Pancreas (tissue), 10 donors: Measurements from ENCODE around the gene ATP8B3. TPM values are rescaled to one million over a fixed set of nuclear protein-coding genes. Genes with fewer than 3 reads are reported as not detected.

ENCODE experiments used
- ATAC-seq, 4 donors: fragments of 200-7000 bp; cut with Tn5 transposase; one replicate each; pipeline versions ENCODE4 v1.8.0 to v1.9.1; 2020; ENCODE audit warnings: mild to moderate bottlenecking in 4 of 4, moderate library complexity in 4 of 4
- DNase-seq, 6 donors: peaks; one replicate each; pipeline ENCODE4 v3.0.0-alpha.2; 2020
- FAIRE-seq: peaks from 2 replicates; lab custom pipeline; 2012; peaks lifted over from hg19 to GRCh38; lab: Jason Lieb, UNC
- H3K27ac ChIP-seq, 4 donors: fragments of 200-600 bp; sonication (generic); 1 replicate in 3 of 4; 2 replicates in 1 of 4; pipeline versions ENCODE4 v1.5.0 to v1.8.0; 2020
- H3K27me3 ChIP-seq, 4 donors: fragments of 200-600 bp; one replicate each; pipeline ENCODE4 v1.8.0; 2021
- H3K36me3 ChIP-seq, 3 donors: fragments of 200-600 bp; sonication (generic) in 1 of 3; one replicate each; pipeline versions ENCODE4 v1.5.0 to v1.8.0; 2020 to 2021
- H3K4me1 ChIP-seq, 3 donors: fragments of 200-600 bp; one replicate each; pipeline ENCODE4 v1.8.0; 2021
- H3K4me3 ChIP-seq, 4 donors: fragments of 200-600 bp; sonication (generic) in 2 of 4; one replicate each; pipeline versions ENCODE4 v1.5.0 to v1.8.0; 2020 to 2021
- H3K9me3 ChIP-seq, 4 donors: fragments of 200-600 bp; one replicate each; pipeline ENCODE4 v1.8.0; 2021
- WGBS, 2 donors: extraction: QIAGEN DNeasy Blood & Tissue Kit; methylation state at CpG; one replicate each; pipeline ENCODE4 v1.1.7; 2013; 5-methylcytosine and 5-hydroxymethylcytosine counted together
- intact Hi-C, 3 donors: fragments of 100-400 bp; cut with DNase I; formaldehyde crosslinking; loops; one replicate each; pipeline versions ENCODE4 v1.11.1 to v1.14.2; 2022
- polyA plus RNA-seq, 2 donors: library from polyadenylated mRNA; stranded (reverse); fragments of 200-250 nt; gene quantifications; one replicate each; pipeline ENCODE4 v1.2.3, GENCODE V29; 2013
- total RNA-seq, 6 donors: library from RNA; stranded (reverse); fragmentation: NEBNext Ultra II Directional in 4 of 6; extraction: Animal tissue kit (Norgen Biotek cat#: 25700) in 4 of 6; gene quantifications; one replicate each; pipeline versions ENCODE4 v1.2.1 to v1.2.4, GENCODE V29; 2021 to 2023
- TF ChIP-seq, protein P1 (sequence below), 4 donors: fragments of 200-600 bp; sonication (generic) in 3 of 4; IDR thresholded peaks; one replicate each; pipeline versions ENCODE4 v1.5.0 to v1.8.0; 2021; ENCODE audit warnings: antibody characterized with exemption in 4 of 4
- donor health status: healthy with polysubstance abuse.
- donor health status: DM: no; HTN: no; CAD: no; lungs with moderate emphysema.
- donor health status: DM: no; HTN: no; CAD: no.
- donor health status: control.
- donor health status: control.
- donor health status: Bipolar disorder and iron deficiency.
- donor health status: DM: yes; HTN: yes; CAD: no.
- donor health status: DM: no; HTN: no; CAD: no.
- donor health status: DM: no; HTN: no; CAD: no.
- donor health status: DM: yes; HTN: yes; CAD: no.

ATP8B3 gene
- total and polyA plus RNA-seq, 8 donors = 0.32 to 1.1 (median 0.54) TPM

DNA sequence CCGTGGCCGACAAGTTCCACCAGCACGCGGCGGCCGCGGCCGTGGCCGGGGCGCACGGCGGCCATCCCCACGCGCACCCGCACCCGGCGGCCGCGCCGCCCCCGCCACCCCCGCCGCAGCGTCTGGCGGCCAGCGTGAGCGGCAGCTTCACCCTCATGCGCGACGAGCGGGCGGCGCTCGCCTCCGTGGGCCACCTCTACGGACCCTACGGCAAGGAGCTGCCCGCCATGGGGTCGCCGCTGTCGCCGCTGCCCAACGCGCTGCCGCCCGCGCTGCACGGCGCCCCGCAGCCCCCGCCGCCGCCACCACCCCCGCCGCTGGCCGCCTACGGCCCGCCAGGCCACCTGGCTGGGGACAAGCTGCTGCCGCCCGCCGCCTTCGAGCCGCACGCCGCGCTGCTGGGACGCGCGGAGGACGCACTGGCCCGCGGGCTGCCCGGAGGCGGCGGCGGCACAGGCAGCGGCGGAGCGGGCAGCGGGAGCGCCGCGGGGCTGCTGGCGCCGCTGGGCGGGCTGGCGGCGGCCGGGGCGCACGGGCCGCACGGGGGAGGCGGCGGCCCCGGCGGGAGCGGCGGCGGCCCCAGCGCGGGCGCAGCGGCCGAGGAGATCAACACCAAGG lies 57.9 kb downstream of the ATP8B3 start:
- Histone ChIP-seq H3K27me3 (peaks cover 0 to 59% (median 21%) of the 10 kb centered on the region in 4 donors), H3K27ac (no peak overlapping the region), H3K36me3 (no peaks in the 10 kb centered on the region), H3K4me3 (no peak overlapping the region), H3K9me3 (no peaks in the 10 kb centered on the region), H3K4me1 (peaks cover 0 to 6% (median 4%) of the 10 kb centered on the region in 3 donors)
- no peak for FAIRE-seq
- peak in 1 of 6 donors; percentile 42 for DNase-seq
- 0 to 2% methylated on average over 57 to 105 of the region's 105 CpGs for WGBS, 2 donors
- TF ChIP-seq, protein P1, sequence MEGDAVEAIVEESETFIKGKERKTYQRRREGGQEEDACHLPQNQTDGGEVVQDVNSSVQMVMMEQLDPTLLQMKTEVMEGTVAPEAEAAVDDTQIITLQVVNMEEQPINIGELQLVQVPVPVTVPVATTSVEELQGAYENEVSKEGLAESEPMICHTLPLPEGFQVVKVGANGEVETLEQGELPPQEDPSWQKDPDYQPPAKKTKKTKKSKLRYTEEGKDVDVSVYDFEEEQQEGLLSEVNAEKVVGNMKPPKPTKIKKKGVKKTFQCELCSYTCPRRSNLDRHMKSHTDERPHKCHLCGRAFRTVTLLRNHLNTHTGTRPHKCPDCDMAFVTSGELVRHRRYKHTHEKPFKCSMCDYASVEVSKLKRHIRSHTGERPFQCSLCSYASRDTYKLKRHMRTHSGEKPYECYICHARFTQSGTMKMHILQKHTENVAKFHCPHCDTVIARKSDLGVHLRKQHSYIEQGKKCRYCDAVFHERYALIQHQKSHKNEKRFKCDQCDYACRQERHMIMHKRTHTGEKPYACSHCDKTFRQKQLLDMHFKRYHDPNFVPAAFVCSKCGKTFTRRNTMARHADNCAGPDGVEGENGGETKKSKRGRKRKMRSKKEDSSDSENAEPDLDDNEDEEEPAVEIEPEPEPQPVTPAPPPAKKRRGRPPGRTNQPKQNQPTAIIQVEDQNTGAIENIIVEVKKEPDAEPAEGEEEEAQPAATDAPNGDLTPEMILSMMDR (IDR thresholded peaks at IDR 0.05) = no peak
- intact Hi-C loops = no loop called here
- ATAC-seq = no peak

DNA sequence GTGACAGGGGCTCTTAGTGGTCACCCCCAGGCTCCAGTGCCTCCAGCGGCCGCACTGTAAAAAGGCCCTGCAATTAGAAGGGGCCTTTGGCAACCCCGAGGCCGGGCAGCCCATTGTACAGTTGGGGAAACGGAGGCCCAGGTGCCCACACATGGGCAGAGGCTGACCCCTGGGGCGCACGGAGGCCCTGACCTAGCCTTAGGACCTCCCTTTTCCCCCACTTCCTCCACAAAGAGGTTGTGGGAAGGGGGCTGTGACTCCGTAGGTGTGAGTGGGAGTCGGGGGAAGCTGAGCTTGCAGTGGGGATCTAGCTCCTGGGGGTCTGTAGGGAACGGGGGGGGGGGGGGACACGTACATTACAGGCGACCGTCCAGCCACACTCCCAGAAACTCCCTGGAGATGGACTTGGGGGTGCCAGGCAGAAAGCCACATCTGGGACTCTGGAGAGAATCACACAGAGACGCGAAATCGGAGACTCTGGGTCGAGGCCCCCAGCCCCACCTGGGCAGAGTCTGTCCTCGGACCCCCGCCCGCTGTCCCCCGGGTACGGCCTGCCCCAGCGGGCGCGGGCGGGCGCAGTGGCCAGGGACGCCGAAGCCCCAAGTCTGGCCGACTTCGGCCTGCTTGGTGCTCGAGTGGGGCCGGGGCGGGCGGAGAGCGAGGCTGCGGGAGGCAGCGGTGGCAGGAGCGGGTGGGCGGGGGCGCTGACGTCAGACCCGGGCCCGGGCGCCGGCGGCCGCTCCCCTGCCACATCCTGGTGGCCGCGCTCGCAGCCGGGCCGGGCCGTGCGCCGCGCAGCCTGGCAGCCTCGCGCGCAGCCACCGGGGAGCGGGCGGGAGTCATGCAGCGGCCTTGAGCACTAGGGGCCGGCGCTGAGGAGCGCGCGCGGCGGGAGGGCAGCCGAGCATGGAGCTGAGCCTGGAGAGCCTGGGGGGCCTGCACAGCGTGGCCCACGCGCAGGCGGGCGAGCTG lies 59.0 kb downstream of the ATP8B3 start, which contains the start of gene ONECUT3:
Gene ONECUT3 (plus strand): TSS at position 750 of the 972 bp plus-strand sequence. CDS start 157 bp downstream, at position 907.
- Histone ChIP-seq H3K27ac (no peak within 1 kb of the TSS), H3K36me3 (no peaks in the 10 kb centered on the region), H3K27me3 (peaks cover 0 to 67% (median 22%) of the 10 kb centered on the region in 4 donors), H3K9me3 (no peaks in the 10 kb centered on the region), H3K4me3 (no peak within 1 kb of the TSS), H3K4me1 (peaks cover 0 to 17% (median 4%) of the 10 kb centered on the region in 3 donors)
- FAIRE-seq (no peak), ATAC-seq (peak in 2 of 4 donors; percentile 28 to 33), DNase-seq (peak in 1 of 6 donors; percentile 74)
- TF ChIP-seq, protein P1 (IDR thresholded peaks at IDR 0.05) = no peak
- intact Hi-C loops = no loop called here
- 2 to 3% methylated on average over 28 to 77 of the region's 77 CpGs for WGBS, 2 donors

DNA sequence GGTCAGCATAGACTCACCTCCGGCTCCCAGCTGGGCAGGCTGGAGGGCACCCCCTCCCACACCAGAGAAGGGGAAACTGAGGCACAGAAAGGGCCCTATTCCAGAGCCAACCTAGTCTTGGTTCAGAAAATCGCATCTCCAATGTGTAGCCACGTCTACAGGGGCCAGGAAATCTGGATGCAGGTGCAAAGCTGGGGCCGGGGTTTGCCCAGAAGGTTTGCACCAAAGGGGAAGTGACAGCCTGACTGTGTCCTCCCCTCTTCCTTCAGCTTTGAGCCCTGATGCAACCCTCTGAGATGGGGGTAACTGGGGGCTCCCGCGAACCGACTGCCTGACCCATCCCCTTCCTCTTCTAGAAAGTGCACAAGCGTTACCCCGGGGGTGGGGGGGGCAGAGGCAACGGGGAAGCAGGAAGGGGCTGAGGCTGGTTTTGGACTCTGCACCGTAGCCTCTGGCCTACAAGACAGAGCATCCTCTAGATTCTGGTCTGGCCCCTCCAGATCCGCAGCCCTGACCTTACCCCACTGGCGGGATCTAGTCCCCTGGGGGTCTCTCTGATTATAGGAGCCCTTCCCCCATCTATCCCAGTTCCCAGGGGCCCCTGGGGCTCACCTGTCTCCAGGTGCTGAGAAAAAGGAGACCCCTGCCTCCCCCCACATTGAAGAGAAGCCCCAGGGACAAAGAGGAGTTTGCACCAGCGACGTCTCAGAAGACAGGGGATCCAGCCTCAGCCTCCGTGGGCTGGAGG lies 59.9 kb downstream of the ATP8B3 start:
- ATAC-seq = no peak
- Histone ChIP-seq H3K9me3 (no peaks in the 10 kb centered on the region), H3K27me3 (peaks cover 0 to 63% (median 16%) of the 10 kb centered on the region in 4 donors), H3K4me3 (no peak overlapping the region), H3K27ac (no peak overlapping the region), H3K4me1 (peaks cover 0 to 17% (median 4%) of the 10 kb centered on the region in 3 donors), H3K36me3 (no peaks in the 10 kb centered on the region)
- no peak for FAIRE-seq
- no peak for DNase-seq
- TF ChIP-seq, protein P1 (IDR thresholded peaks at IDR 0.05) = no peak
- 3 to 11% methylated on average over 14 to 16 of the region's 16 CpGs for WGBS, 2 donors
- intact Hi-C loops = no loop called here

- H3K9me3 ChIP-seq = no peaks in the 10 kb centered on the region
- TF ChIP-seq, protein P1 (IDR thresholded peaks at IDR 0.05) = no peak
- ATAC-seq = no peak
- peaks cover 0 to 56% (median 13%) of the 10 kb centered on the region in 4 donors for H3K27me3 ChIP-seq
- no peak for FAIRE-seq
- intact Hi-C loops = no loop called here
- peaks cover 0 to 20% (median 4%) of the 10 kb centered on the region in 3 donors for H3K4me1 ChIP-seq
- 3 to 5% methylated on average over 16 of the region's 16 CpGs for WGBS, 2 donors
- H3K4me3 ChIP-seq = no peak overlapping the region
- no peak overlapping the region for H3K27ac ChIP-seq
- no peak for DNase-seq
- H3K36me3 ChIP-seq = no peaks in the 10 kb centered on the region
Measured at GRCh38 chr19:1751367-1752008, 60.6 kb downstream of the ATP8B3 start.
